VCaP (cell line): ENCODE data around the gene PIEZO2.

Experiments used
- H3K27ac ChIP-seq: fragments of 450-650 bp; 2 replicates; pipeline ENCODE4 v1.5.1; 2017
- TF ChIP-seq, protein P1 (sequence below): fragments of 450-650 bp; conservative IDR thresholded peaks from 2 replicates; pipeline ENCODE4 v1.5.1; 2017; ENCODE audit warnings: mild to moderate bottlenecking, moderate library complexity

The PIEZO2 gene

DNA sequence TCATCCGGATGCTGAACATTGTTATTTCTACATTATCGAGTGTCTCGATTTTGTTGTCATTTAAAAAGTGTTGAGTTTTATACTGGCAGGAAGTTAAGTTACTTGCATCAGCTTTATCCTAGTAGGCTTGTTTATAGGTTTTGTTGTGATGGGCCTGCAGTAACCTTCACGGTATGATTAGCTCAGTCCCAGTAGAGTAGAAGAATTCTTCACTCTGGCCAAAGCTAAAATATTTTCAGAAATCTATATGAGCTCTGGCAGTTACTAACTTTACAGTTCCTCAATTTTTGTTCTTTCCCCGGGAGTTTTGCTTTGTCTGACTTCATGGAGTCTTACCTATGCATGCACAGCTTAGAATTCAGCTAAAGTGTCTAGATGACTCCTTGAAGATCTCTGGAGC lies 328.7 kb downstream of the PIEZO2 start:
- TF ChIP-seq, protein P1, sequence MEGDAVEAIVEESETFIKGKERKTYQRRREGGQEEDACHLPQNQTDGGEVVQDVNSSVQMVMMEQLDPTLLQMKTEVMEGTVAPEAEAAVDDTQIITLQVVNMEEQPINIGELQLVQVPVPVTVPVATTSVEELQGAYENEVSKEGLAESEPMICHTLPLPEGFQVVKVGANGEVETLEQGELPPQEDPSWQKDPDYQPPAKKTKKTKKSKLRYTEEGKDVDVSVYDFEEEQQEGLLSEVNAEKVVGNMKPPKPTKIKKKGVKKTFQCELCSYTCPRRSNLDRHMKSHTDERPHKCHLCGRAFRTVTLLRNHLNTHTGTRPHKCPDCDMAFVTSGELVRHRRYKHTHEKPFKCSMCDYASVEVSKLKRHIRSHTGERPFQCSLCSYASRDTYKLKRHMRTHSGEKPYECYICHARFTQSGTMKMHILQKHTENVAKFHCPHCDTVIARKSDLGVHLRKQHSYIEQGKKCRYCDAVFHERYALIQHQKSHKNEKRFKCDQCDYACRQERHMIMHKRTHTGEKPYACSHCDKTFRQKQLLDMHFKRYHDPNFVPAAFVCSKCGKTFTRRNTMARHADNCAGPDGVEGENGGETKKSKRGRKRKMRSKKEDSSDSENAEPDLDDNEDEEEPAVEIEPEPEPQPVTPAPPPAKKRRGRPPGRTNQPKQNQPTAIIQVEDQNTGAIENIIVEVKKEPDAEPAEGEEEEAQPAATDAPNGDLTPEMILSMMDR, result no peak
- no peak overlapping the region for H3K27ac ChIP-seq

DNA sequence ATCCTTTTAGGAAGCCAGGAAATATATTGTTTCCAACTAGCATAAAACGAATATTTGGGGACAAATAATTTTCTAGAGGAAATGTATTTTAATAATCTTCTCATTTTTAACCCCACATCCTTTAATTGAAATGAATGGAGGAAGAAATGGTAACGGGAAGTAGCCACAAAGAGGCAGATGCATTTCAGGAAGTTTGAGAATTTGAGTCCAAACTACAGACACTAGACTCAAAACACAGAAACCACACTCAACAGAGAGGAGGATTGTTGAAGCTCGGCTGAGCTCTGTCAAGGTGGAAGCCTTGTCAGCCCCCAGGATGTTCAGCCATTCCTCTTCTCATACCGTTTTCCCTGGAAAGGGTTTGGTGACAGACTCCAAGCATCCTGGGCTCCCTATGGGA lies 335.0 kb downstream of the PIEZO2 start:
- TF ChIP-seq, protein P1, result no peak
- no peak overlapping the region for H3K27ac ChIP-seq

DNA sequence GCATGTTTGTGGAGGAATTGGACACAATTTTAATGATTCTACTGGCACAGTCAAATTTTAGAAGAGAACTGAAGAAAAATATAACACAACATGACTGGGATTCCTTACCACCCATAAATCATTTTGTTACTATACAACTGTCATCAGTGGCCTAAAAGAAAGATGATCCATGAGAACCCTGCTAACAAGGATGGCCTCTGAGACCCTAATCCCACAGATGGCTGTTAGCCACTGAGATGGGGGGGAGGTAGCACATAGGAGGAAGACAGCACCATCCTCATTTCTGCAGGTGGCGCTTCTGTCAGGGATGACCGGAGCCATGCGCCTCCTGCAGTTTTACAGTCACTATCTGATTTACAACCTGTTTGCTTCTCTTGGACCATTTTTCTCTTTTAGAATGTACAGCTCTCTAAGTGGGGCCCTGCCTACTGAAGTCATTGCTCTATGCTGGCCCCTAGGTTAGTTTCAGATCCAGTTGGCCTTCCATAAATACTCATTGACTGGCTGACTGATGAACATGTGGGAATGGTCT lies 343.7 kb downstream of the PIEZO2 start:
- TF ChIP-seq, protein P1, result no peak; the same call in 1 of the 2 replicates
- no peak overlapping the region for H3K27ac ChIP-seq

DNA sequence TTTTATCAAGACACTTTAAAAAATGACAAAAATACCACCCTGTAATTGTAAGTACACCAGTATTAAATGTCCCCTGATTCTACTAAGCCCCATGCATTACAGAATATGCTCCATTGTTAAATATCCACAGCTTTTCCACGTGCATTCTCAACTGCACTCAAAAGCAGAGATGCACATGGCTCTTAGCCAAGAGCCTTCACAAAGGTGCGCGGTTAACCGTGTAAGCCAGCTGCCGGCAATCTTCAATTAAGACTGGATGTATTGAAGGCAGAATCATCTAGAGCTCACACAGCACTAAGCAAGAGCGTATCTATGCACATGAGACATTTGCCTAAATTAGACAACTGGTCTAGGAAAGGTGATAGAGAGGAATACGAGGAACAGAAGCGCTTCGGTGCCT lies 345.2 kb downstream of the PIEZO2 start:
- no peak overlapping the region for H3K27ac ChIP-seq

DNA sequence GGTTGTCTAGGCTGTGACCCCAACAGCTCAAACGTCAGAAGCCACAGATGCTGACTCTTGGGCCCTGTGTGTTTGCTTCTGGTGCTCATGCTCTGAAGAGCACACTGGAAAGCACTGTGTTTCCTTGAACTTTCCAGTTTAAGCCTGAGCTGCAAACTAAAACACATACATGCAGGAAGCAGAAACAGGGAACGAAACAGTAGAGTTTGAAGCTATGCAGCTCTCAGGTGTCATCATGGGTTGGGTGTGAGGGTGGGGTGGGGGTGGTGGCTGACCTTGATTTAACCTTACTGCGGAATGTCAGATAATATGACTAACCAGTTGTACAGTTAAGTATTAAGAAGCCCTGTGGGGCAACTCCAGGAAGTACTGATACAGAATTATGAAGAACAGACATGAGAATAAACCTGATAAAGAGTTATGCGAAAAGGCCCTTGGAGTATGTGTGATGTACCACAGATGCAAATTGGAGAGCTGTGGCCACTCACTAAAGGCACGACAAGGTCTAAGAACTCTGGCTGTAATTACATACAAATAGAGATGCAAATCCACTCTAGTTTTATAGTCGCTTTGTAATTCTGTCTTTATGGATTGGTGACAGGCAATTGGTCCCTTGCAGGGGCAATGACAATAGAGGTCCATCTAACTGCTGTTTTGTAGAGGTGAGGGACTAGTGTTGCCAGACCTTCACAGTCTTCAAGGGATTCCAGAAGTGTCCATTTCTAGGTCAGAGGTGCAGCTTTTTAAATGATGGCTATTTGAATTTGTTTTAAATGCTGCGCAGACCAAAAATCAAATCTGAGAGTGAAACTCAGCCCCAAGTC lies 350.4 kb downstream of the PIEZO2 start:
- TF ChIP-seq, protein P1, result no peak
- H3K27ac ChIP-seq, result no peak overlapping the region

More for the DNA sequence above, 345.2 kb downstream of the PIEZO2 start:
- TF ChIP-seq, protein P1, result no peak

DNA sequence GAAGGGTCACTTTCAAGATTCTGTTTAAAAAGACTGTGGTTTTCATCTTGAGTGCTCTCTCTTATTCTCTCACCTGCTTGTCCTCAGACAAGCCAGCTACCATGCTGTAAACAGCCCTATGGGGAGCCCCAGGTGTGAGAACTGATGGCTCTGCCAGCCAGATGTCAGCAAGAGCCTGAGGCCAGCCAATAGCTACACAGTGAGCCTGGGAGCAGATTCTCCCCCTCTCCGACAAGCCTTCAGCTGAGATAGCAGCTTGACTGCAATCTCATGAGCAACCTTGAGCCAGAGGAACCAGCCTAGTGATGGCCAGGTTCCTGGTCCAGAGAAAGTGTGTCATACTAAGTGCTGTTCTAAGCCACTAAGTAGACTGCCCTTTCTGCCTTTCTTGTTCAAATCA lies 351.5 kb downstream of the PIEZO2 start:
- no peak overlapping the region for H3K27ac ChIP-seq

DNA sequence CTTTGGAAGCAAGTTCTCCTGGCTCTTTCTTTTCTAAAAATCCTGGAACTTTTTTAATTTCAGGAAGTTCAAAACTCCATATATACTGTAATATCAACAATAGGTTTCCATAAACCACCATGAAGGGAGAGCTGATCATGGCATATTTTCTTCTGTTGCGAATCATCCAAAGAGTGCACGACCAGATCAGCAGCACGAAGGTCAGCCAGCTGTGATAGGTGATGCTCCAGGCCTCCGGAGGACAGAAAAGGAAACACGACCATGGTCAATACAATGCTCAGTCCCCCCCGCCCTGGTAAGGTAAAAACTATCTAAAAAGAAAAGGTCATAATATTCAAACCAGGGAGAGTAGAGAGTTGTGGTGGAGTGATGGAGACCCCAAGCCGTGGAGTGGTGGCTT lies 354.6 kb downstream of the PIEZO2 start:
- TF ChIP-seq, protein P1, result no peak
- H3K27ac ChIP-seq, result no peak overlapping the region

More for the DNA sequence above, 351.5 kb downstream of the PIEZO2 start:
- TF ChIP-seq, protein P1, result no peak
